ENCODE data around the gene DLG2.

DLG2 gene

DNA sequence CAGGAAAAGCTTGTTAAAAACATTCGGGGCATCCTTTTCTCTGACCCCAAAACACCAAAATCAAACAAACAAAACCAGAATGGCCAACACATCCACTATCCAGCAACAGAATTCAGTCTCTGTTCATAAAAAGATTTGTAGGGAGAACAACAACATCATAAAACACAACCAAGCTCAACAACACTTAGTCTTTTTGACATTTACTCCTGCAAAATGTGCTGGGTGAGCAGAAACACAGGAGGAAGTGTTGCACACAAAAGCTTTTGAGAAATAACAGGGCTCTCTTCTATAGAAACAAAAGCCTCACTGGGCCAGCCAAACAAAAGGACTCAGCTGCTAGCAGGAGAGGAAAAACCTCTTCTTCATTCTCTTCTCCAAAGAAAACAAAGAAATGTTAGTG lies 1604.9 kb downstream of the DLG2 start:
- H3K4me3 ChIP-seq (ENCODE audit: low read depth, low read length) = no peak overlapping the region
- no peak for DNase-seq (ENCODE audit: low read depth)
- TF ChIP-seq, protein P1, sequence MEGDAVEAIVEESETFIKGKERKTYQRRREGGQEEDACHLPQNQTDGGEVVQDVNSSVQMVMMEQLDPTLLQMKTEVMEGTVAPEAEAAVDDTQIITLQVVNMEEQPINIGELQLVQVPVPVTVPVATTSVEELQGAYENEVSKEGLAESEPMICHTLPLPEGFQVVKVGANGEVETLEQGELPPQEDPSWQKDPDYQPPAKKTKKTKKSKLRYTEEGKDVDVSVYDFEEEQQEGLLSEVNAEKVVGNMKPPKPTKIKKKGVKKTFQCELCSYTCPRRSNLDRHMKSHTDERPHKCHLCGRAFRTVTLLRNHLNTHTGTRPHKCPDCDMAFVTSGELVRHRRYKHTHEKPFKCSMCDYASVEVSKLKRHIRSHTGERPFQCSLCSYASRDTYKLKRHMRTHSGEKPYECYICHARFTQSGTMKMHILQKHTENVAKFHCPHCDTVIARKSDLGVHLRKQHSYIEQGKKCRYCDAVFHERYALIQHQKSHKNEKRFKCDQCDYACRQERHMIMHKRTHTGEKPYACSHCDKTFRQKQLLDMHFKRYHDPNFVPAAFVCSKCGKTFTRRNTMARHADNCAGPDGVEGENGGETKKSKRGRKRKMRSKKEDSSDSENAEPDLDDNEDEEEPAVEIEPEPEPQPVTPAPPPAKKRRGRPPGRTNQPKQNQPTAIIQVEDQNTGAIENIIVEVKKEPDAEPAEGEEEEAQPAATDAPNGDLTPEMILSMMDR (IDR thresholded peaks at IDR 0.05; ENCODE audit: low read depth, low read length, missing control alignments) = no peak

DNA sequence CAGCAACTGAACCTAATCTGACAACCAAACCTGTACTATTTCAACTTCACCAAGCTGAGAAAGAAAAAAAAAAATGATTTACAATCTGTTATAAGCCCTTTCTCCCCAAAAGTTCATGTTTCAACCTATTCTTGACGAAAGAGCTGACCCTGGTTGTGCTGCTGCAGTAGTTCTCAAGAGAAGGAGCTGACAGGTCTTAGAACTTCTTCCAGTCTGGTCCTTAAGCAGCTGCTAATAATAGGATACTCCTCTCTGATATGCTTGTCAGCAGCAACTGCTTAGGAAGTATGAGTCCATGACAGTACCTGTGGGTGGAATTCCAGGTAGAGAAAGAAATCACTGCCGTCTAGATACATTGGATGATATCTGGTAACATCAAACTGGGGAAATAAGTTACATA lies 1605.9 kb downstream of the DLG2 start:
- TF ChIP-seq, protein P1 (IDR thresholded peaks at IDR 0.05; ENCODE audit: low read depth, low read length, missing control alignments) = no peak
- H3K4me3 ChIP-seq (ENCODE audit: low read depth, low read length) = no peak overlapping the region
- DNase-seq (ENCODE audit: low read depth) = no peak

DNA sequence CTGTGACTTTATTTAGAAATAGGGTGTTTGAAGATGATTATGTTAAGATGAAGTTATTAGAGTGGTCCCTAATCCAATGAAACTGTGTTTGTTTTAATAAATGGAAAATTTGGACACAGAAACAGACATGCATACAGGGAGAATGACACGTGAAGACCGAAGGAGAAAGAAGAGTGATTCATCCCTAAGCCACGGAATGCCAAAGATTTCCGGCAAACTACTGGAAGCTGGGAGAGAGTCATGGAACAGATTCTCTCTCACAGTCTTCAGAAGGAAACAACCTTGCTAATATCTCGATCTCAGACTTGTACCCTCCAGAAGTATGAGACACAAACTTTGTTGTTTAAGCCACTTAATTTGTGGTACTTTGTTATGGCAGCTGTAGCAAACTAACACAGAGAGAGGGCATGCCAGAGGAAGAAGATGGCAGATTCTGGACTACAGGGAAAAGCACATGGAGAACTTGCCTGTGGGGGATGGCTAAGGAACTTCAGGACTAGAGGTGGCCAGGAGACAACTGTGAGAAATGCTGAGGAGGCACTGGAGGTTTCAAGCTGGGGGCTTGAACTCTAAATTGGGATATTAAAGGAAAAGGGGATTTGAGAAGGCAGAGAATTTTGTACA lies 1607.5 kb downstream of the DLG2 start:
- TF ChIP-seq, protein P1 (IDR thresholded peaks at IDR 0.05; ENCODE audit: low read depth, low read length, missing control alignments) = no peak
- no peak overlapping the region for H3K4me3 ChIP-seq (ENCODE audit: low read depth, low read length)
- no peak for DNase-seq (ENCODE audit: low read depth)

DNA sequence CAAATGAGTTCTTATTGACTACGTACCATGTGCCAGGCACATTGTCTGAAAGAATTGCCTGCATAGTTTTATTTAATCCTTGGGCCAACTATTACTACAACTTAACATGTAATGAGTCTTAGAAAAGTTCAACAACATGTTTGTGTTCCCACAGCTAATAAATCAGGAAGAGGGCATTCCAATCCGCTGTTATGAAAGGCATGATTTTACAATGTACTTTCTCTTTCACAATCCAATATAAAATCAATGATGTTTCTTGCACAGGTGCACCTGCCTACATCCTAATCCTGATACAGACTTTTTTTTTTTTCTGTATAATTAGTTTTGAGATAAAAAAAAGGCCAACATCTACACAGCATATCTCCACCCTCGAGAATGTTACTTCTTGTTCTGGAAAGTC lies 1612.6 kb downstream of the DLG2 start:
- TF ChIP-seq, protein P1 (IDR thresholded peaks at IDR 0.05; ENCODE audit: low read depth, low read length, missing control alignments) = no peak
- no peak for DNase-seq (ENCODE audit: low read depth)
- H3K4me3 ChIP-seq (ENCODE audit: low read depth, low read length) = no peak overlapping the region

DNA sequence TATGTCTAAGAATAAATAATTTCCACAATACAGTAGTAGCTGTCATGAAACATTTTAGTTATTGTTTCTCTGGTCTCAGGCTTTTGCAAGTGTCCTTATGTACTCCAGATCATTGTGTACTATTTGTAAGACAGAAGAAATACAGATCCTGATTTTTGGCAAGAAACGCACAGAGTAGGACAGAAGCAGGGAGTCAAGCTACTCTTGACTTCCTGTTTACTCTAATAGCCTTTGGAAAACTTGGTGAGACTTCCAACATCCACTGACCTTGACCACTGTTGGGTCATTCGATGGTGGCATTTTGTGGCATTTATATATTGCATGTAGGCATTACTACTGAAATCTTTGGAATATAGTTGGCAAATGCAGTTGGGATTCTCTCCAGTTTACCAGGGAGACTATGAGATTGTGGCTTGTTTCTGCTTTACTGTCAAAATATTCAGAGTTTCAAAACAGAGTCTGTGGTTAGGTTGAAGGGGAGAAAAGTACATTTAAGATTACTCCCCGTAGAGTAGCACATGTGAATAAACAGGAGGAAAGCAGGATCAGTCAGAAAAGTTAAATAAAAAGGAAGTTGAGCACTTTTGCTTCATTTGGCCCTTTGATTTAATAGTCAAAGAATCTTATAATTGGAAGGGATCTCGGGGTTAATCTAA lies 1614.8 kb downstream of the DLG2 start:
- TF ChIP-seq, protein P1 (IDR thresholded peaks at IDR 0.05; ENCODE audit: low read depth, low read length, missing control alignments) = no peak
- DNase-seq (ENCODE audit: low read depth) = no peak
- H3K4me3 ChIP-seq (ENCODE audit: low read depth, low read length) = no peak overlapping the region

DNA sequence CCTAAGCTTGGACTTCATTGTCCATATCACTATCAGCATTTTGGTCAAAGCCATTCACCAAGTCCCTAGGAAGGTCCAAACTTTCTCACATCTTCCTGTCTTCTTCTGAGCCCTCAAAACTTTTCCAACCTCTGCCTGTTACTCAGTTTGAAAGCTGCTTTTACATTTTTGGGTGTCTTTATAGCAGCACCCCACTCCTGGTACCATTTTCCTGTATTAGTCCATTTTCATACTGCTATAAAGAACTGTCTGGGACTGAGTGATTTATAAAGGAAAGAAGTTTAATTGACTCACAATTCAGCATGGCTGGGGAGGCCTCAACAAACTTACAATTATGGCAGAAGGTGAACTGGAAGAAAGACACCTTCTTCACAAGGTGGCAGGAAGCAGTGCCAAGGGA lies 1624.0 kb downstream of the DLG2 start:
- TF ChIP-seq, protein P1 (IDR thresholded peaks at IDR 0.05; ENCODE audit: low read depth, low read length, missing control alignments) = no peak
- no peak overlapping the region for H3K4me3 ChIP-seq (ENCODE audit: low read depth, low read length)
- DNase-seq (ENCODE audit: low read depth) = no peak

DNA sequence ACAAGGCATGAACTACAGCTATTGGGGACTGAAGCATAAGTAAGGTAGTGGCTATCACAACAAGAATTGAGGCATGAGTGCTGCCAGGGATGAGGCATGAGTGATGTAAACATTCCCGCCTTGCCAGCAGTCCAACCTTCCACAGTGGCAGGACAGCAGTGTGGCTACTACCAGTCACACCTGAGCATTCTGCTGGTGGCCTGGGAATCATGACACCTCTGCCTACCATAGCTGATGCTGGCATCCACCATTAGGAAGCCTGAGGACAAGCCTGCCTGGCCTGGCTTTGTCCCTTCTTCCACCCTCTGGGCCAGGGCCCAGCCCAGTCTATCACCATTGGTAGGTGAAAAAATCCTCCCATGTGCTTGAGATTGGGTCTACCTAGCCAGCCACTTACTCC lies 1628.2 kb downstream of the DLG2 start:
- no peak overlapping the region for H3K4me3 ChIP-seq (ENCODE audit: low read depth, low read length)
- TF ChIP-seq, protein P1 (IDR thresholded peaks at IDR 0.05; ENCODE audit: low read depth, low read length, missing control alignments) = no peak
- no peak for DNase-seq (ENCODE audit: low read depth)

All from GM12864 (cell line).